HG02870 (cell line): ENCODE measurements around the gene KRTAP13-4.

Experiments
- ATAC-seq: cut with Tn5 transposase; IDR thresholded peaks from one replicate; pipeline ENCODE4 v1.9.1; 2021; ENCODE audit warnings: mild to moderate bottlenecking, moderate library complexity; ENCODE audit not compliant: unreplicated experiment

Gene KRTAP13-4

GRCh38 chr21:30430170-30430655 is at the start of gene KRTAP13-4:
Gene KRTAP13-4 (plus strand): TSS chr21:30430220. CDS start chr21:30430276, 56 bp downstream.
- no peak for ATAC-seq

DNA sequence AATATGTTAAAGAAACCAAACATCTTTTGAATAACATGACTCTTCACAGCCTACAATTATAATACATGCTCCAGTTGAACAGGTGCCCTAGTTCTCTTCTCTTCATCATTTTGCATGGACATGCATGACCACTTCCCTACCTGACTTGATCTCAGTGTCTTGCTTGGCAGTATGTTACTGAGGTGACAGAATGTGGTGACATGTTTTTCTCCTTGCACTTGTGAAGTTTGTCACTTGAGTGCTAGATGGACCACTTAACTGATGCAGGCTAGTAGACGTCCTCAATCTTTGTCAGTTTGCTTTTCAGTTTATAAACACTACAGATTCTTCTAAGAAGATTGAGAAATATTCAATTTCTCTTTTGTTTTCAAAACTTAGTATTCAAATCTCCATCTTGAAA is 47.8 kb upstream of the KRTAP13-4 start:
- ATAC-seq = no peak

- ATAC-seq = no peak
Measured at GRCh38 chr21:30391492-30392025, 38.5 kb upstream of the KRTAP13-4 start.

GRCh38 chr21:30395731-30396130 is 34.3 kb upstream of the KRTAP13-4 start, which contains the start of gene KRTAP13-1:
Gene KRTAP13-1 (plus strand): TSS chr21:30396031. CDS start chr21:30396087, 56 bp downstream.
- no peak for ATAC-seq

- ATAC-seq = no peak
Measured at GRCh38 chr21:30408782-30409494, 21.1 kb upstream of the KRTAP13-4 start.

DNA sequence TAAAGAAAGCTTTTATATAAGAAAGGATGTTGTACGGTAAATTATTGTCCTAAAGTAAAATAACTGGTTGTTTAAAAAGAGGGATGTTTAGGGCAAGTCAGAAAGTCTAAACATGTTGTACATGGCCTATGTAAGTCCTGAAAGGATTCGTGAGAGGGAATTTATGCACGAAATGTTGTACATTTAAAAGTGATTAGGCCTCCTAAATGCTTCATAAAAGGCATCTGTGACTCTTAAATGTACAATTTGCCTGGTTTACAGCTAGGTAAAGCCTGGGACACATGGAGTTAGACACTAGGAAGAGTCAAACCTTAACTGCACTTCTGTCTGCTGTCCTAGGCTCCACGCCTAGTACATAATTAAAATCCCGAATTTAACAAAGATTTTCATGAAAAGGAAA is 14.0 kb upstream of the KRTAP13-4 start:
- ATAC-seq = no peak

DNA sequence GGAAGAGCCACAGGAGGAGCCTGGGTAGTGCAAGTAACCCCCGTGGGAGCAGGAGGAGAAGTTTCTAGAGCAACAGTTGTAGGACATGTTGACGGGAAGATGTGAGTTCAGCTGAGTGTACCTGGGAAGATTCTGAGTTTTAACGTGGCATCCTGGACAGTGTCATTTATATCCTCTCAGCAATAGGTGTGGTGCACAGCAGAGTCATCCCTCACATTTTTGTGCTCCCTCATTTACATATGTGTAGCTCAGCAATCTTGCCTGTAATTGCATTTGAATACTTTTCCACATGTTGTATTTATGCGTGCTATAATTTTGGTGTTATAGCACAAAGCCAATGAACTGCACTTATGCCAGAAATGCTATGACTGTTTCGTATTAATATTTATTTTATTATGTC is 4.2 kb upstream of the KRTAP13-4 start, which contains the start of gene KRTAP13-3:
Gene KRTAP13-3 (minus strand): TSS at position 101 of the 400 bp plus-strand sequence. CDS start 14 bp downstream, at position 87.
- ATAC-seq = no peak

DNA sequence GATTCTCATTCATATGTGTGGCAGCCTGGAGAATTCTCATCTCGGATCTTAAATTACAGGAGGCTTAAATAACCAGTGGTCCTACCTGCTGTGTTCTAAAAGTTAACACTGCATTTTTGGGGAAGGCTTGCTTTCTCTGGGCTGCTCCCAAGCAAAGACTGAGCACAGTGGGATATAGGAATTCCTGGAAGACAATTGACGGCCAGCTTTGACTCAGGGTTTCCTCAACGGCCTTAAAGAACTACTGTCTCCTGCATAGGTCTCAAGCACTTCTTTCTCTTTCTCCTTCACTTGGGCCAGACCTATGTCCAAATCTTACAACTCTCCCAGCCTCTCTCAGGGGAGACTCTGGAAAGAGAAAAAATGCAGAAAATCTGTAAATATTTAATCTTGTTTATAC is 3.3 kb upstream of the KRTAP13-4 start:
- ATAC-seq = no peak

DNA sequence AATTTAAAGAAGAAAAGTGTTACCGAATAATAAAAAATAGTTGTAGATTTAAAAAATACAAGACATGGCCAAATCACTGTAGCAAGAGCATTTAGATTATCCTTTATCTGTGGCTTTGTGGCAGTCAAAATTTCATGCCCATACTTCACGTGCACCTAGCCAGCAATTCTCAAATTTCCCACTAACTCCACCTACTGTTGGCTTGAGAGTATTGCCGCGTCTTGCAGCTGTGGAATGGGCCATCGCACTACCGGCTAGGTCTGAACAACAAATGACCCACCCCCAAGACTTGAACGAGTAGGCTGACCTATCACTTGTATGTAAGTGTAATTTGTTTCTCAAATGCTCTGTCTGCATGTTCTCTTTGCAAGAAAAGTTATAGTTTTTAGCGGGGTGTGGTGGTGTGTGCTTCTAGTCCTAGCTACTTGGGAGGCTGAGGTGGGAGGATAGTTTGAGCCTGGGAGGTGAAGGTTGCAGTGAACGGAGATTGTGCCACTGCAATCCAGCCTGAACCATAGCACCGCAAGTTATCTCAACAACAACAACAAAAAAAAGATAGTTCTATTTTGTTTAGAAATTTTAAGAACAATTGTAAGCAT is 4.1 kb downstream of the KRTAP13-4 start:
- ATAC-seq = no peak

DNA sequence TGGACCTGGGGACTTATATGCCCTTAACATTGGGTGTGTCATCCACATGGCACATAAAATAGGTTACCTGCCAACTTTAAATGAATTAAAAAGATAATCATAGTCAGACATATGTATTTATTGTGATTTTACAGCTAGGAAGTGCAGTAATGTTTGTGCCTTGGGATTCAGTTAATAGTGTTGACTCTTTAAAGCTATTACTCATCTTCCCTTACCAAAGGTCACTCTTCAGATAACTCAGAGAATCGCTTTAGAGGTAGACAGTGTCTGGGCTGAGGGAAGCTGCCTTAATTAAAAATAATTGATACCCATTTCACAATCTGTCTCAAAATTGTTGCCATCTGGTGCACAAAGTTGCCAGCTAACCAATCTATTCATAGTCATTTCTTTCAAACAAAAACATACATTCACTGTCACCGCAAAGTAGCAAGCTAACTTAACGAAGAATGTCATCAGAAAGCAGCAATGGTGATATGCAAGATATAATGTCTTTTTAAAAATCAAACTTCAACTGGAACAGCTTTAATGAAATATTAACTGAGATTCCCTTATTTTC is 7.1 kb downstream of the KRTAP13-4 start:
- ATAC-seq = no peak

- ATAC-seq = no peak
Measured at GRCh38 chr21:30439975-30440374, 10.0 kb downstream of the KRTAP13-4 start, which contains the start of gene KRTAP15-1. Gene KRTAP15-1 (plus strand): TSS chr21:30440275. CDS start chr21:30440328, 53 bp downstream.

DNA sequence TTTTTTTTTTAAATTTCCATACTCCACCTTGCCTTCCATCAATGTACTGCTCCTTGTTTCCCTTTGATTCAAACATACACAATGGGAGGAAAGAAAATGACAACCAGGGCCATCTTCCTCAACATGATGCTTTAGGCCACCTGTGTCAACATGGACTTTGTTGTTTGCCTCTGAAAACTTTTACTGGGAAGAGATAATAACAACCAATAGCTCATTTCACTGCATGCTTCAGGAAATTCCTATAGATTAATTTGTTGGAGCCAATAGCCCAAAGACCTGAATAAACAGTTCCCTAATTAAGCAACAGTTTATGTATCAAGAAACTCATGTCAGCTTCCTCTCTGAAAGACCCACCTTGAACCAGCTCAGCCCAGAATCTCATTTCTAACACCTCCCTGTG is 13.2 kb downstream of the KRTAP13-4 start:
- ATAC-seq = no peak

DNA sequence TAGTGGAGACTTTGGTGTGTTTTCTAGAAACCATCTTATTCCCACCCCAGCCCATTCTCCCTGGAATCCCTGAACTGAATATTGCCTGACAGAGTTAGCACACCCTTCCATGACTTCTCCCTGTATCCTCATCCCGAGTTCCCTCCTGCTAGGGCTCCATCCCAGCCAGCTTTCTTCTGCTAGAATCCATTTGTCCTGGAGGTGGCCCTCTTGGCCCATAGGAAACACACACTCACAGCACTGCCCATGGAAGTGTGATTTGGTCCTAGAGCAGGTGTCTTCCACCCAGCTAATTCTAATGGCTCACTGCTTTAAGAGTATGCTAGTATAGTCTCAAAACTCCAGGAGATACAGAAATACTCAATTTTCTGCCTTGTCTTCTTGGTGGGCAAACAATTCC is 14.2 kb downstream of the KRTAP13-4 start:
- no peak for ATAC-seq

- ATAC-seq = no peak
Measured at GRCh38 chr21:30447056-30447455, 17.0 kb downstream of the KRTAP13-4 start.

DNA sequence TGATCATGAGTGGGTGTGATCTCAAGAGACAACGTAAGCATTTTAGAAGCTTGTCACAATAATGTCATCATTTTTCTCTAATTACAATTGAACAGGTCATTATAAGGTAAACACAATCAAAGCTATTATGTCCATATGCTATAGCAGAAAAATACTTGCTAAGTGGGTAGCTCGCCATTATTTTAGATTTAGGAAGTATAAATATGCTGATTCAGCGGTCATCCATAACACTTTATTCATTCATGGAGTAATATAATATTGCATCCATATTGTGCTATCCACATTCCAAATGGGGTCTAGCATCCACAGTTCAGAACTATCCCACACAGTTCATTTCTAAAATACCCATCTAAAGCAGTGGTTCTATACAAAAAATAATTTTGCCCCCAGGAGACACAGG is 18.5 kb downstream of the KRTAP13-4 start:
- ATAC-seq = no peak

DNA sequence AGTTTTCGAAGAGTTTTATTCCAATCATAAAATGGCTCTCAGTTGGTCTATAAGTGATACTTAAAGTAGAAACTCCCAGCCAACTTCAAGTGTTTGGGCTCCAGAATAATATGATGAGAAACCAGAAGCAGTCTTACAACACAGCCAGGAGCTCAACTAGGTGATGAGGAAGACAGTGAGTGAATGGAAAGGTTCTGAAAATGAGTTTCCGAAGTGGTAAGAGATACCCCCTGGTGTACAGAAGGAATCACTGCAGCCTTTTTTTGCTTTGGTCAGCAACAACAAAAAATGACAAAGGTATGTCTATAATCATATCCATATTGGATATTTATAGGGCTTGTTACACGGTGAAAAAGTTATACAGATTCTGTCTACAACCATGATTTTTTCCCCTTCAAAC is 33.7 kb downstream of the KRTAP13-4 start:
- no peak for ATAC-seq

DNA sequence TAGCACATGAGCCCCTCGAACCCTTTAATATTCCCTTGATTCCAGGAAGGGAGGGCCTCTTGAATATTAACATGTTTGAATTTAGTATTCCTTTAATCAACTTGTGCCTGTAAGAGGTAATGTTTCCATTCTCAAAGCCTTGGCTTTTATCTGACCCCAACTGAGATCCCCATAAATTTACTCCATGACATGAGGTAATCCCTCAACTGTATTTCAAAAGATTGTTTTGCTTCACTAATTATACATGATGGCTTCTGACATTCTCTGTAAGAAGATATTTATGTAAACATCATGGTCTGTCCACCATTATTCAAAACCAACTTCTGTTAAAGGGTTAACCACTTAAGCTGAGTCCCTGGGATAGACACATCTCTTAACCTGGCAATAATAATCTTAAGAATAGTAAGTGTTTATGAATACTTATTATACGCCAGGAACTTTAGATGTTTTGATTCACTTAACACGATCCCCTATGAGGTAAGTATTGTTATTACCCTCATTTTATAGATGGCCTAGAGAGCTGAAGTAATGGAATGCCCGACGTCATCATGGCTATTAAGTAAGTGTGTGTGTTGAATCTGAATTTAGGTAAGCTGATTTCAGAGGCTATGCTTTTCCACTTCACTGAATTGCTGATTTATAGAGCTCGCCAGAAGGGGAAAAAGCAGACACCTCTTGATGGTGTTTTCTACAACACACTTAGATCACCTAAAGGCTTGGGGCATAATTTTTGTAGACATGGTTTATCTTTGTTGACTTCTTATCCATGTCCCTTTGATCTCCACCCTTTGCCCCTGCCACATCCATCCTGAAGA is 39.1 kb downstream of the KRTAP13-4 start:
- ATAC-seq = no peak

DNA sequence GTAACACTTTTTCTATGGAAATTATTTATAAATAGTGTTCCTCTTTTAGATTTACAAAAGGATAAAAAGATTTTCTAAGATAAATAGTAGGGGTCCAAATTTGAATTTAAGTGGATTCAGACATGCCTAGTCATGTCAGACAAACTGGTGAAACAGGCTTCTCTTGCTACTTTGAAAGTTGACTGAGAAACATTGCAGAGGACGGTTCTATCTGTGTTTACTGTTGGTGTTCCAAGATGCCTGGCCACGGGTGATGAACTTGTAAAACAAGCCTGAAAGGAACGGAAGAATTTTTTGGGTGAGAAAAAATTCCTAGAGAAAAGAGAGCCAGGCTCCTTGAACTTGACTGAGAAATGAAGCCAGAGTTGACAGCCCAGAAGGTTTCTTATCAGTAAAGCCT is 48.0 kb downstream of the KRTAP13-4 start:
- no peak for ATAC-seq

- ATAC-seq = no peak
Measured at GRCh38 chr21:30479259-30479658, 49.2 kb downstream of the KRTAP13-4 start.

GRCh38 chr21:30480145-30480544 is 50.1 kb downstream of the KRTAP13-4 start, which contains the start of gene KRTAP19-1:
Gene KRTAP19-1 (minus strand): TSS chr21:30480367. CDS start chr21:30480317, 50 bp downstream.
- ATAC-seq = no peak
